HepG2 (cell line): ENCODE data around the gene TBC1D10A. TPM values are rescaled to one million over a fixed set of nuclear protein-coding genes. Genes with fewer than 3 reads are reported as not detected.

Experiments used
- ATAC-seq: fragments of 200-7000 bp; cut with Tn5 transposase; 3 replicates; pipeline ENCODE4 v1.9.1; 2020; ENCODE audit warnings: mild to moderate bottlenecking, moderate library complexity
- BruUV-seq: library from RNA; stranded (reverse); fragments of 400-500 nt; replicated peaks from 2 replicates; lab custom pipeline; 2021; lab: Mats Ljungman, UMichigan
- CTCF ChIA-PET: fragments of 300-600 bp; formaldehyde crosslinking; extraction: SDS; loops from one replicate; lab custom pipeline; 2021; ENCODE audit warnings: low total read pairs, inconsistent platforms, low intra/inter-chr PET ratio; lab: Yijun Ruan, JAX
- POLR2A ChIA-PET: fragments of 350-600 bp; sonication (Branson Sonifier 250); formaldehyde crosslinking; loops from one replicate; lab custom pipeline; 2020; ENCODE audit warnings: antibody characterized with exemption, inconsistent platforms; lab: Yijun Ruan, JAX
- DNase-seq: peaks from one replicate; pipeline ENCODE4 v3.0.0-alpha.2; 2015; ENCODE audit warnings: low spot score
- FAIRE-seq: peaks from 3 replicates; lab custom pipeline; 2011; peaks lifted over from hg19 to GRCh38; lab: Jason Lieb, UNC
- H2AFZ ChIP-seq: one replicate; pipeline ENCODE4 v1.6.1; 2011; ENCODE audit warnings: low read length, inconsistent platforms
- H3K27ac ChIP-seq: fragments of 300-600 bp; 3 replicates; pipeline ENCODE4 v1.8.0; 2011; ENCODE audit warnings: mixed run types, mild to moderate bottlenecking, mixed read lengths, low read length, inconsistent platforms; ENCODE audit not compliant: insufficient read depth; ENCODE audit errors: extremely low read length
- H3K27me3 ChIP-seq, 2 experiments: fragments of 200-600 bp in 1 of 2; 2 replicates in 1 of 2; 3 replicates in 1 of 2; pipeline versions ENCODE4 v1.6.0 to v1.8.0; 2011; ENCODE audit warnings: low read length in 2 of 2, mild to moderate bottlenecking in 2 of 2, moderate library complexity in 2 of 2, inconsistent platforms in 1 of 2; ENCODE audit not compliant: insufficient read depth in 2 of 2, control insufficient read depth in 1 of 2
- H3K36me3 ChIP-seq, 2 experiments: fragments of 200-600 bp in 1 of 2; replicated peaks in 1 of 2; 2 replicates in 1 of 2; 3 replicates in 1 of 2; pipeline versions ENCODE4 v1.5.1 to v1.8.0; 2011; ENCODE audit warnings: low read length in 2 of 2, inconsistent platforms in 1 of 2; ENCODE audit not compliant: insufficient read depth in 2 of 2, control insufficient read depth in 1 of 2
- H3K4me1 ChIP-seq: 2 replicates; pipeline ENCODE4 v1.5.1; 2012; ENCODE audit warnings: low read length, inconsistent platforms; ENCODE audit not compliant: insufficient read depth
- H3K4me2 ChIP-seq: 2 replicates; pipeline ENCODE4 v1.6.0; 2011; ENCODE audit warnings: low read depth, low read length, inconsistent platforms
- H3K4me3 ChIP-seq, 3 experiments: fragments of 200-600 bp in 1 of 3; sonication (generic), shearing (Covaris generic) in 1 of 3; replicated peaks in 1 of 3; 2 replicates each; pipeline ENCODE4 v1.5.1; 2011 to 2016; ENCODE audit warnings: low read length in 3 of 3, inconsistent platforms in 2 of 3, low read depth in 2 of 3, mild to moderate bottlenecking in 2 of 3, control low read depth in 1 of 3, mixed read lengths in 1 of 3; ENCODE audit not compliant: insufficient read depth in 1 of 3
- H3K79me2 ChIP-seq: one replicate; pipeline ENCODE4 v1.6.1; 2011; ENCODE audit warnings: low read length, inconsistent platforms; ENCODE audit not compliant: insufficient read depth
- H3K9ac ChIP-seq: 2 replicates; pipeline ENCODE4 v1.6.0; 2011; ENCODE audit warnings: mild to moderate bottlenecking, low read depth, low read length, inconsistent platforms; ENCODE audit not compliant: insufficient read depth
- H3K9me3 ChIP-seq: 2 replicates; pipeline ENCODE4 v1.5.1; 2012; ENCODE audit warnings: mild to moderate bottlenecking, low read length
- H4K20me1 ChIP-seq: 2 replicates; pipeline ENCODE4 v1.6.0; 2011; ENCODE audit warnings: inconsistent platforms, mild to moderate bottlenecking, low read length, moderate library complexity; ENCODE audit not compliant: insufficient read depth
- TCF12 ChIP-seq, 2 experiments: fragments of 450-650 bp in 1 of 2; sonication (generic) in 1 of 2; formaldehyde crosslinking in 1 of 2; IDR thresholded peaks; 2 replicates each; pipeline versions ENCODE4 v1.6.1 to v1.8.0; 2017 to 2022; ENCODE audit warnings: antibody characterized with exemption in 1 of 2, mild to moderate bottlenecking in 1 of 2, missing genetic modification reagents in 1 of 2, moderate library complexity in 1 of 2
- whole genome bisulfite sequencing: methylation state at CpG from one replicate; pipeline ENCODE4 v1.1.6; 2017; ENCODE audit warnings: low lambda C conversion rate; 5-methylcytosine and 5-hydroxymethylcytosine counted together
- in situ Hi-C: cut with HindIII; loops from 2 replicates; pipeline ENCODE4 v1.10.0; 2017; ENCODE audit warnings: low pct_unique_long_range_greater_than_20kb; ENCODE audit not compliant: extremely low pct_ligation_motif_present
- intact Hi-C: fragments of 100-400 bp; cut with micrococcal nuclease; formaldehyde crosslinking; loops from one replicate; pipeline ENCODE4 v1.10.0; 2022; ENCODE audit not compliant: unreplicated experiment
- polyA plus RNA-seq, 8 experiments: library from polyadenylated mRNA; depleted of rRNA in 3 of 8; stranded (reverse) in 7 of 8; unstranded in 1 of 8; fragments of >200 nt; fragmentation: Illumina TruSeq in 4 of 8; extraction: Trizol in 4 of 8; gene quantifications; 2 replicates each; pipeline versions ENCODE4 v1.2.1 to v1.2.3, GENCODE V29; 2011 to 2016; ENCODE audit warnings: low read depth in 4 of 8, missing spikeins in 1 of 8, mixed read lengths in 1 of 8; ENCODE audit not compliant: insufficient read depth in 1 of 8
- total RNA-seq, 5 experiments: library from RNA; depleted of rRNA; stranded (reverse); fragments of >200 nt; fragmentation: Illumina TruSeq; extraction: Trizol; gene quantifications; 2 replicates each; pipeline ENCODE4 v1.2.3, GENCODE V29; 2016; ENCODE audit warnings: low read depth in 1 of 5
- TF ChIP-seq, protein P1 (sequence below): sonication (generic); formaldehyde crosslinking; IDR thresholded peaks from 2 replicates; pipeline ENCODE4 v1.5.1; 2020; ENCODE audit warnings: missing genetic modification reagents, mild to moderate bottlenecking, borderline replicate concordance

TBC1D10A gene
- total and polyA plus RNA-seq, 2 of the 13 experiments (the other 11 are each of a cell fraction or from before 2014, with no cell fraction given), result 4.2 to 4.9 TPM

DNA sequence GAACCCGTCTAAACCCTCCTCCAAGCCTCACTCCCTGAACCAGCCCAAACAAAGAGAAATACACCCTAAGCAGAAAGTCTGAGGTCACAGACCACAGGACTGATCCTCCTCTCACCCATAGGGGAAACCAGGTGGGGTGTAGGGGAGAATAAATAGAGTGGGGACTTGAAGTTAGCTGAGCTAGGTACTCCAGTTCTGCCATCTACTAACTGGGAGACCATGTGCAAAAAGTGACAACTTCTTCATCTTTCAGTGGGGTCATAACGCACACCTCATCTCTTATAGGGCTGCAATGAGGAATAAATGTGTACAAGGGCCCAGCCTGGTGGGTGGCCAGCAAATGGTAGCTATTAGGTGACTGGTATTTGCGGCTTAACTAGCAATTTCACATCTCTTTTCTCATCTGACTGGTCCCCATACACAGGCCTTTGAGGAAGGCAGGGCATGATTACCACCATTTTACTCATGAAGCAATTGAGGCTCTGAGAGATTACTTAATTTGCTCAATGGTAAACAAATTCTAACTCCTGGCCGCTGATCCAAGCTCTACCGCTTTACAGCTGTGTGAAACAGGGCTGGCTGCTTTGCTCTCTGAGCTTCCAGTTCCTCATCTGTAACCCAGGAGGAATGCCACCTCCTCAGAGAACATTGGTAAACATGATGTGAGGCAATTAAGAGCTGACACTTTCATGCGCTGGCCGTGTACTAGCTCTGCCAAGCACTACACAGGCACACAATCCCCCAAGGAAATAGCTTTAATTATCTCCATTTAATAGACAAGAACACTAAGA, 16.6 kb downstream of the TBC1D10A start (continued):
- TF ChIP-seq, protein P1, sequence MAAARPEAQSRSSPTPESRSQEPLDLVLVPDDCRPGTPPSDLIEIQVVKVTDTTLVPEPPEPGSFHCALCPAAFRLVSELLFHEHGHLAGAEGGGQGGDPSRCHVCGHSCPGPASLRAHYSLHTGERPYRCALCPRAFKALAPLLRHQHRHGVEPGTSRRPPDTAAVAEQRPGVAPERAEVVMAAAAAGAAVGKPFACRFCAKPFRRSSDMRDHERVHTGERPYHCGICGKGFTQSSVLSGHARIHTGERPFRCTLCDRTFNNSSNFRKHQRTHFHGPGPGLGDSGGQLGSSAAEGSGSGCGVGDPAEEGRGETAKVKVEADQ (CRISPR knock-in tag), result no peak

GRCh38 chr22:30308518-30309230, 18.1 kb downstream of the TBC1D10A start:
- Histone ChIP-seq H2AFZ (no peak overlapping the region), H3K36me3 (peaks cover 0 to 3% of the 10 kb centered on the region in 2 experiments; a peak in 2 of 5 replicates), H3K27ac (no peak overlapping the region), H3K27me3 (no peaks in the 10 kb centered on the region), H3K79me2 (no peaks in the 10 kb centered on the region), H3K9ac (no peak overlapping the region), H3K4me2 (no peak overlapping the region), H4K20me1 (no peaks in the 10 kb centered on the region), H3K4me3 (no peak overlapping the region), H3K9me3 (no peaks in the 10 kb centered on the region), H3K4me1 (peaks cover 5% of the 10 kb centered on the region; the same call in 1 of the 2 replicates)
- ATAC-seq (no peak), FAIRE-seq (no peak), DNase-seq (no peak)
- TF ChIP-seq TCF12 (IDR thresholded peaks at IDR 0.05) (no peak), TCF12 (CRISPR knock-in tag; IDR thresholded peaks at IDR 0.05) (no peak)
- CTCF ChIA-PET, result no interaction called here
- intact Hi-C loops, result no loop called here
- WGBS, result 96% methylated on average over 5 of the region's 5 CpGs
- in situ Hi-C loops, result no loop called here
- POLR2A ChIA-PET, result no interaction called here
- BruUV-seq, result no TSS peak
